K562 (cell line): ENCODE results near the gene NKD1. TPM values are rescaled to one million over a fixed set of nuclear protein-coding genes. Genes with fewer than 3 reads are reported as not detected.

Experiments used
- ATAC-seq: fragments of 200-7000 bp; cut with Tn5 transposase; 3 replicates; pipeline ENCODE4 v1.9.1; 2020; ENCODE audit warnings: moderate library complexity
- BruUV-seq: library from RNA; stranded (reverse); fragments of 400-500 nt; replicated peaks from 2 replicates; lab custom pipeline; 2021; lab: Mats Ljungman, UMichigan
- CTCF ChIA-PET: fragments of 300-600 bp; formaldehyde crosslinking; extraction: SDS; loops from one replicate; lab custom pipeline; 2021; ENCODE audit warnings: low intra/inter-chr PET ratio; lab: Yijun Ruan, JAX
- POLR2A ChIA-PET: fragments of 300-600, 350-650 bp; sonication (Branson Sonifier 250); formaldehyde crosslinking; extraction: SDS; loops from one replicate; lab custom pipeline; 2021; ENCODE audit warnings: antibody characterized with exemption, inconsistent platforms; lab: Yijun Ruan, JAX
- DNase-seq, 4 experiments: peaks; one replicate each; pipeline versions ENCODE4 v3.0.0 to v3.0.0-alpha.2; 2011 to 2018; ENCODE audit warnings: low spot score in 3 of 4, mixed read lengths in 3 of 4; ENCODE audit errors: extremely low read depth in 1 of 4
- FAIRE-seq: peaks from 2 replicates; lab custom pipeline; 2011; peaks lifted over from hg19 to GRCh38; lab: Jason Lieb, UNC
- H2AFZ ChIP-seq: 2 replicates; pipeline ENCODE4 v1.6.0; 2011; ENCODE audit warnings: low read depth, low read length, control low read depth, inconsistent platforms
- H3K27ac ChIP-seq: fragments of 200-600 bp; 3 replicates; pipeline ENCODE4 v1.8.0; 2011; ENCODE audit warnings: low read depth, mild to moderate bottlenecking, control low read depth, inconsistent platforms, low read length, moderate library complexity, mixed read lengths; ENCODE audit errors: extremely low read depth
- H3K27me3 ChIP-seq, 2 experiments: fragments of 300-600 bp in 1 of 2; 2 replicates in 1 of 2; 3 replicates in 1 of 2; pipeline versions ENCODE4 v1.6.0 to v1.8.0; 2011; ENCODE audit warnings: inconsistent platforms in 2 of 2, low read length in 2 of 2, mild to moderate bottlenecking in 1 of 2, mixed read lengths in 1 of 2, moderate library complexity in 1 of 2; ENCODE audit not compliant: control insufficient read depth in 2 of 2, insufficient read depth in 2 of 2
- H3K36me3 ChIP-seq: fragments of 300-600 bp; 3 replicates; pipeline ENCODE4 v1.8.0; 2011; ENCODE audit warnings: mild to moderate bottlenecking, low read length, inconsistent platforms; ENCODE audit not compliant: control insufficient read depth, insufficient read depth
- H3K4me1 ChIP-seq, 2 experiments: fragments of 200-600 bp in 1 of 2; replicated peaks in 1 of 2; 2 replicates in 1 of 2; 3 replicates in 1 of 2; pipeline versions ENCODE4 v1.5.1 to v1.8.0; 2011; ENCODE audit warnings: inconsistent platforms in 2 of 2, low read length in 2 of 2, mild to moderate bottlenecking in 1 of 2, mixed read lengths in 1 of 2, moderate library complexity in 1 of 2; ENCODE audit not compliant: control insufficient read depth in 2 of 2, insufficient read depth in 2 of 2
- H3K4me2 ChIP-seq: 2 replicates; pipeline ENCODE4 v1.6.1; 2011; ENCODE audit warnings: low read length, control low read depth, inconsistent platforms, mixed read lengths; ENCODE audit not compliant: insufficient read depth
- H3K4me3 ChIP-seq: fragments of 200-600 bp; sonication (generic), shearing (Covaris generic); 2 replicates; pipeline ENCODE4 v1.5.1; 2016; ENCODE audit warnings: control low read depth, inconsistent platforms
- H3K79me2 ChIP-seq: fragments of 200-600 bp; 3 replicates; pipeline ENCODE4 v1.8.0; 2011; ENCODE audit warnings: low read length, inconsistent platforms; ENCODE audit not compliant: control insufficient read depth, insufficient read depth
- H3K9ac ChIP-seq, 2 experiments: 2 replicates each; pipeline versions ENCODE4 v1.6.0 to v1.6.1; 2011; ENCODE audit warnings: low read depth in 2 of 2, low read length in 2 of 2, control low read depth in 1 of 2, inconsistent platforms in 1 of 2, mild to moderate bottlenecking in 1 of 2, mixed read lengths in 1 of 2; ENCODE audit not compliant: insufficient read depth in 1 of 2
- H3K9me1 ChIP-seq: one replicate; pipeline ENCODE4 v1.6.0; 2011; ENCODE audit warnings: inconsistent platforms, mild to moderate bottlenecking, low read length, moderate library complexity; ENCODE audit not compliant: control insufficient read depth, insufficient read depth
- H3K9me3 ChIP-seq: replicated peaks from 2 replicates; pipeline ENCODE4 v1.5.1; 2011; ENCODE audit warnings: low read depth, low read length, inconsistent platforms; ENCODE audit not compliant: control insufficient read depth, insufficient read depth
- H4K20me1 ChIP-seq: replicated peaks from 2 replicates; pipeline ENCODE4 v1.6.1; 2011; ENCODE audit warnings: low read length, inconsistent platforms, mixed read lengths; ENCODE audit not compliant: control insufficient read depth, insufficient read depth
- FOXJ2 ChIP-seq: fragments of 200-800 bp; sonication (Bioruptor generic); IDR thresholded peaks from 2 replicates; pipeline ENCODE4 v1.6.1; 2016; ENCODE audit warnings: missing genetic modification characterization, missing compliant biosample characterization
- FOXJ3 ChIP-seq: sonication (generic); formaldehyde crosslinking; IDR thresholded peaks from 2 replicates; pipeline ENCODE4 v1.4.0; 2020; ENCODE audit warnings: mild to moderate bottlenecking, missing genetic modification reagents
- NR0B1 ChIP-seq: fragments of 450-650 bp; IDR thresholded peaks from one replicate; pipeline ENCODE4 v1.6.1; 2018; ENCODE audit warnings: mild to moderate bottlenecking, moderate library complexity; ENCODE audit not compliant: partially characterized antibody
- OTX1 ChIP-seq: fragments of 450-650 bp; formaldehyde crosslinking; IDR thresholded peaks from 2 replicates; pipeline ENCODE4 v1.4.0; 2022; ENCODE audit warnings: mild to moderate bottlenecking
- SMC3 ChIP-seq: conservative IDR thresholded peaks from 2 replicates; pipeline ENCODE4 v1.6.1; 2011; ENCODE audit warnings: low read depth, low read length, improper control_type of control experiment; ENCODE audit not compliant: insufficient read depth
- ZNF431 ChIP-seq: sonication (generic); formaldehyde crosslinking; IDR thresholded peaks from 2 replicates; pipeline ENCODE4 v1.8.0; 2022; ENCODE audit warnings: mild to moderate bottlenecking, missing genetic modification reagents
- WGBS: fragments of 100-300 bp; shearing (Covaris generic); methylation state at CpG from one replicate; pipeline ENCODE4 v1.1.6; 2016; ENCODE audit warnings: low coverage, mixed read lengths; ENCODE audit not compliant: insufficient coverage; ENCODE audit errors: missing lambda C conversion rate; 5-methylcytosine and 5-hydroxymethylcytosine counted together
- in situ Hi-C: fragments of 300-500 bp; cut with MboI; formaldehyde crosslinking; loops from 4 replicates; pipeline ENCODE4 v1.15.0; 2018; ENCODE audit warnings: inconsistent platforms, mixed read lengths
- intact Hi-C: fragments of 100-400 bp; cut with micrococcal nuclease; formaldehyde crosslinking; loops from 2 replicates; pipeline ENCODE4 v1.14.2; 2022
- polyA plus RNA-seq, 8 experiments: library from polyadenylated mRNA; depleted of rRNA in 4 of 8; stranded (reverse) in 5 of 8; unstranded in 3 of 8; fragments of >200 nt; fragmentation: Nextera tagmentation in 2 of 8; fragmentation: Illumina TruSeq in 1 of 8; extraction: Ambion mirVana in 2 of 8; extraction: Trizol in 1 of 8; gene quantifications; 2 replicates each; pipeline versions ENCODE4 v1.2.1 to v1.2.3, GENCODE V29; 2011 to 2014; ENCODE audit warnings: inconsistent platforms in 1 of 8, missing spikeins in 1 of 8
- total RNA-seq, 7 experiments: library from RNA; depleted of rRNA in 6 of 7; stranded (reverse); fragments of >200 nt in 6 of 7; fragmentation: Illumina TruSeq in 2 of 7; extraction: Trizol in 2 of 7; gene quantifications; 2 replicates each; pipeline versions ENCODE4 v1.2.1 to v1.2.3, GENCODE V29; 2011 to 2021; ENCODE audit warnings: low replicate concordance in 1 of 7
- TF ChIP-seq, protein P1 (sequence below): fragments of 450-650 bp; IDR thresholded peaks from 2 replicates; pipeline ENCODE4 v1.6.1; 2016; ENCODE audit warnings: mild to moderate bottlenecking

Gene NKD1
- total and polyA plus RNA-seq, 9 of the 15 experiments (the other 6 are each of a cell fraction or from before 2014, with no cell fraction given): under 0.01 to 0.24 (median 0.04) TPM; not detected in 2

GRCh38 chr16:50622643-50623369 lies 74.6 kb downstream of the NKD1 start:
- no peak overlapping the region for H3K9ac ChIP-seq
- H3K4me3 ChIP-seq: no peak overlapping the region
- no peak for FAIRE-seq
- no peak overlapping the region for H3K4me2 ChIP-seq
- H2AFZ ChIP-seq: no peak overlapping the region
- H3K27ac ChIP-seq: no peak overlapping the region
- no peak for ATAC-seq
- ChIA-PET CTCF (no interaction called here), POLR2A (interaction anchor here (0.8 kb wide), 1 partner anchor 9 kb away, joined by 3 read pairs; no protein-coding TSS in a partner anchor)
- BruUV-seq: no TSS peak
- no peak for TF ChIP-seq OTX1 (CRISPR knock-in tag)
- no peak for TF ChIP-seq FOXJ2
- no peak for TF ChIP-seq NR0B1
- no peak for TF ChIP-seq FOXJ3 (CRISPR knock-in tag)
- TF ChIP-seq ZNF431: no peak
- no peak for TF ChIP-seq SMC3
- TF ChIP-seq, protein P1, sequence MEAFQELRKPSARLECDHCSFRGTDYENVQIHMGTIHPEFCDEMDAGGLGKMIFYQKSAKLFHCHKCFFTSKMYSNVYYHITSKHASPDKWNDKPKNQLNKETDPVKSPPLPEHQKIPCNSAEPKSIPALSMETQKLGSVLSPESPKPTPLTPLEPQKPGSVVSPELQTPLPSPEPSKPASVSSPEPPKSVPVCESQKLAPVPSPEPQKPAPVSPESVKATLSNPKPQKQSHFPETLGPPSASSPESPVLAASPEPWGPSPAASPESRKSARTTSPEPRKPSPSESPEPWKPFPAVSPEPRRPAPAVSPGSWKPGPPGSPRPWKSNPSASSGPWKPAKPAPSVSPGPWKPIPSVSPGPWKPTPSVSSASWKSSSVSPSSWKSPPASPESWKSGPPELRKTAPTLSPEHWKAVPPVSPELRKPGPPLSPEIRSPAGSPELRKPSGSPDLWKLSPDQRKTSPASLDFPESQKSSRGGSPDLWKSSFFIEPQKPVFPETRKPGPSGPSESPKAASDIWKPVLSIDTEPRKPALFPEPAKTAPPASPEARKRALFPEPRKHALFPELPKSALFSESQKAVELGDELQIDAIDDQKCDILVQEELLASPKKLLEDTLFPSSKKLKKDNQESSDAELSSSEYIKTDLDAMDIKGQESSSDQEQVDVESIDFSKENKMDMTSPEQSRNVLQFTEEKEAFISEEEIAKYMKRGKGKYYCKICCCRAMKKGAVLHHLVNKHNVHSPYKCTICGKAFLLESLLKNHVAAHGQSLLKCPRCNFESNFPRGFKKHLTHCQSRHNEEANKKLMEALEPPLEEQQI: no peak
- WGBS: under 1% methylated on average over 13 of the region's 16 CpGs
- no peak for DNase-seq
- H3K4me1 ChIP-seq: no peaks in the 10 kb centered on the region; a peak in 1 of 5 replicates
- H3K36me3 ChIP-seq: no peaks in the 10 kb centered on the region
- H3K9me1 ChIP-seq: no peaks in the 10 kb centered on the region
- H3K79me2 ChIP-seq: no peaks in the 10 kb centered on the region
- H3K9me3 ChIP-seq: no peaks in the 10 kb centered on the region
- H3K27me3 ChIP-seq: peaks cover 4 to 54% of the 10 kb centered on the region in 2 experiments
- H4K20me1 ChIP-seq: 0 out of 2 replicates have a peak, but pooled peaks cover 4% of the 10 kb centered on the region
- in situ Hi-C loops: no loop called here
- intact Hi-C loops: no loop called here
